Mucosa of gallbladder (tissue), 1 donor: ENCODE results near the gene UTP25. TPM values are rescaled to one million over a fixed set of nuclear protein-coding genes. Genes with fewer than 3 reads are reported as not detected.
"Not testable (repeated sequence)": the region's sequence is repeated elsewhere in the genome, so short reads cannot be mapped to it uniquely, and the experiment has no call there.

Experiments used
- DNase-seq: peaks from one replicate; pipeline ENCODE4 v3.0.0-alpha.2; 2020; ENCODE audit warnings: low spot score
- total RNA-seq: library from RNA; stranded (reverse); gene quantifications from one replicate; pipeline ENCODE4 v1.2.1, GENCODE V29; 2021
- donor health status: DM: no; HTN: no; CAD: no.

Gene UTP25, protein sequence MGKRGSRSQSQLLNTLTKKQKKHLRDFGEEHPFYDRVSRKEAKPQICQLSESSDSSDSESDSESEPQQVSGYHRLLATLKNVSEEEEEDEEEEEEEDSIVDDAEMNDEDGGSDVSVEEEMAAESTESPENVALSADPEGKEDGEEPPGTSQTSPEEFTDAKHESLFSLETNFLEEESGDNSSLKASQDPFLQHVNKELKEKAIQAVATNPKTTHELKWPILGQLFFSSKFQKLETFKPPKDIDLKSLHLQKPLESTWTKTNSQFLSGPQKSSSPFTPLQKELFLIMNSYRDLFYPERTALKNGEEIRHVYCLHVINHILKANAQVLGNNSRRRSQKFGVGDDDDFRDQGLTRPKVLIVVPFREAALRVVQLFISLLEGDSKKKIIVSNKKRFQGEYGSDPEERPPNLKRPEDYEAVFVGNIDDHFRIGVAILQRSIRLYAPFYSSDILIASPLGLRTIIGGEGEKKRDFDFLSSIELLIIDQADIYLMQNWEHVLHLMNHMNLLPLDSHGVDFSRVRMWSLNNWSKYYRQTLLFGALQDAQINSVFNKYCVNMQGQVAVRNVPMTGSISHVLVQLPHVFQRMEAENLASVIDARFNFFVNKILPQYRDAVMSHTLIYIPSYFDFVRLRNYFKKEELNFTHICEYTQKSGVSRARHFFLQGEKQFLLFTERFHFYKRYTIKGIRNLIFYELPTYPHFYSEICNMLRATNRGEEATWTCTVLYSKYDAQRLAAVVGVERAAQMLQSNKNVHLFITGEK
- total RNA-seq: 5.0 TPM

DNA sequence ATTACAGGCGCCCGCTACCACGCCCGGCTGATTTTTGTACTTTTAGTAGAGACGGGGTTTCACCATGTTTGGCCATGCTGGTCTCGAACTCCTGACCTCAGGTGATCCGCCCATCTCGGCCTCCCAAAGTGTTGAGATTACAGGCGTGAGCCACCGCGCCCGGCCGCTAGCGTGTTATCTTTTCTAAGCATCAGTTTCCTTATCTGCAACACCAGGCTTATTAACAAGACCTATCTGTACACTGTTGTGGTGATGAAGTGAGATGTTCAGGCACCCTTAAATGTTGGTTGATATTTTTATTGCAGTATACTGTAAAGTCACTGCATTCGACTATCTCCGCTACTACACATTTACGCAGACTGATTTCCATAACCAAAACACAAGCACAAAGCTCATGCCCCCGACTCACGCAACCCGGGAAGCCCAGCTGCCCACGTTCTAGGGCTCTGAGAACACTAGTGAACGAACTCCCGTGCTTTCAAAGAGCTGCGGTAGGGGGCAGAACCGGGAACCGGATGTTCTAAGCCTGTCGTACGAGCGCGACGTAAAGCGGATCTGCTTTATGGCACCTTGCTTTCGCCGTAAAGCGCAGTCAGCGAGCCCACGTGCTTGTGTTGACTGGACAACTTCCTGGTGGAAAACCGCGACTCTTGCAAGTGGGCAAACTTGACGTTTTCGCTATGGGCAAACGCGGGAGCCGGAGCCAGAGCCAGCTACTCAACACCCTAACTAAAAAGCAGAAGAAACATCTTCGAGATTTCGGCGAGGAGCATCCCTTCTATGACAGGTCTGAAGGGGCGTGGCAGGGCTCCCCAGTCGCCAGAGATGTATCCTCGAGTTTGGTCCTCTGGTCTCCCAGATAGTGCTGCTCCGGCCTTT, at the start of gene UTP25:
Gene UTP25 (plus strand): TSS at position 589 of the 879 bp plus-strand sequence. CDS start 92 bp downstream, at position 681.
- peak; percentile 97 for DNase-seq

DNA sequence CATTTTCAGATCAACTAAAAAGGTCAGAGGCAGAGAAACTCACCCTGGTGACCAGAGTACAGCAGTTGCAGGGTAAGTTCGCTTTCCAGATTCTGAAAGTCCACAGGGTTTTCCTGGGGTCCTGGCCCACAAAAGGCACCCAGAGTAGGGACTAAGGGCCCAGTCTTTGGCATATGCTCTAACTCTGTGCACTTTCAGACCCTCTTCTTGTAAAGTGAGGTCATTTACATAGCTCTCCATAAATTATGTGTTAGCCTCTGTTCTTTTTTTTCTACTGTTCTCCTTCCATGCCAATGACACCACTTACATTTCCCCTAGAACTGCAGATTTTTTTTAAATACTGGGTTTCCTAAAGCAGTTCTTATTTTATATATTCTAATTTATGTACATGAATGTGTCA, 49.7 kb upstream of the UTP25 start:
- no peak for DNase-seq

DNA sequence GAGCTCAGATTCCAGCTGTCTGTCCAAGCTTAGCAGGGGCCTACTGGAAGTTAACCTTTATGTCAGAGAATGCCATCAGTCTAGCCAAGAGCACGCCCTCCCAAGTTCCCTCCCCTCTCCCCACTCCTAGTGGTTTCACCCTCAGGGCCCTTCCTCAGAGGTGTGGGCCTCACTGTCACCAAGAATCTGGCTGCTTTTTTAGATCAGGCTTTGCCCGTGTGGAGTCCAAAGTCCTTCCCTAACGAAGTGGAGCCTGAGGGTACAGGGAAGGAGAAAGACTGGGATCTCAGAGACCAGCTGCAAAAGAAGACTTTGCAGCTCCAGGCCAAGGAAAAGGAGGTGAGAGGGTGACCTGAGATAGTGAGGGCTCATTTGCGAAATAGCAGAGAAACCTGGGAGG, 47.5 kb upstream of the UTP25 start:
- DNase-seq: no peak

DNA sequence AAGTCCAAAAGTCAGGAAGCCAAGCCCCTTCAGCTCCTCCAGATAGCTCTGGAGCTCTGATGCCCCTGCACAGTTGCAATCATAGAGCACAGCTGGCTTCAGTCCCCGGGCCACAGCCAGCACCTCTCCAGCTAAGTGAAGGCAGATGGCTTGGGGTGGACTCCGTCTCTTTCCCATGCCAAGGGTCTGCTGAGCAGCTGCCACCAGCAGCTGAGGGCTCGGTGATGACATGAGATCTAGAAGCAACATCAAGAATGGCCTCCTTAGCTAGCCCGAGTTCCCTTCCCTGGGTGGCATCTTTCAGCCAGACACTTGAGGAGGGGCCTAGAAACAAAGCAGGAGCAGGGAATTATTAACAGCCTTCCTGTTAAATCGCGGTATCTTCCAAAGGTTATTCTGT, 44.4 kb upstream of the UTP25 start:
- no peak for DNase-seq

DNA sequence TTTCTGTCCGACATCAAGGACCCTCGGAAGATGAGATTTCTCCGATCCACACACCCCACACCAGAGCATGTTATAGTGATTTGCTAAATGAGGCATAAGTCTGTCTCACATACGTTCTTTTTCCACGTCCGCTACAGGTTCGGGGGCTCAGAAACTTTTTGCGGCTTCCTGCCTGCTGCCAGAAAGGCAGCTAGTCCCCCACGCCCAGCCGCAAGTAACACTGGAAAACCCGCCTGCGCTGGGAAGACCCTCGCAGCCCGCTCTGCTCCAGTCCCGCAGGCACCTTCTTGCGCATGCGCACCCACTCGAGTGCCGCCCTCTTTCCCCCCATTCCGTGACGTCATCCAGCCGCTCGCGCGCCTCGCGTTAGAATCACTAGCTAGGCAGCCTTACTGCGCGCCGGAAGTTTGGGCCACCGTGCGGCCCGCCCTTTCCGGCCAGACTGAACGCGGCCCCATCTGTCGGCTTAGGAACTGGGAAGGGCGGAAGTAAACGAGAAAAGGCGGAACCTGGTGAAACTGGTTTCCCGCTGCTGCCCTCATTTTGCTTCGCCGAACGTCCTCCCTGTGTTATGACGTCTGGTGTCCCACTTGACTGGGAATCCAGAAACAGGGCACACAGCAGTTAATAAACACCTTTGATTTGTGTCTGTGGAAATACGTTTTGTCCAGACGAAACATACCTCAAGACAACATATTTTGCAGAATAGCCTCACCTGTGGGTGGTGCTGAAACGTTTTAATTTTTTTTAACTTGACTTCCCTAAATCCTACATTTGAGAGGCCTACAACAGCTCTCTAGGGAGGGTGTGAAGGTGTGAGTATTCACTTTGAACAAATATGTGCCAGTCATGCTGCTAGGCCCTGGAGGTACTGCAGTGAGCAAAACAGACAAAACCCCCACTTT, 43.3 kb upstream of the UTP25 start, which contains the start of gene C1orf74:
Gene C1orf74 (minus strand): TSS at position 295 of the 905 bp plus-strand sequence. CDS start 925 bp downstream, outside the sequence.
- DNase-seq: peak; percentile 99

DNA sequence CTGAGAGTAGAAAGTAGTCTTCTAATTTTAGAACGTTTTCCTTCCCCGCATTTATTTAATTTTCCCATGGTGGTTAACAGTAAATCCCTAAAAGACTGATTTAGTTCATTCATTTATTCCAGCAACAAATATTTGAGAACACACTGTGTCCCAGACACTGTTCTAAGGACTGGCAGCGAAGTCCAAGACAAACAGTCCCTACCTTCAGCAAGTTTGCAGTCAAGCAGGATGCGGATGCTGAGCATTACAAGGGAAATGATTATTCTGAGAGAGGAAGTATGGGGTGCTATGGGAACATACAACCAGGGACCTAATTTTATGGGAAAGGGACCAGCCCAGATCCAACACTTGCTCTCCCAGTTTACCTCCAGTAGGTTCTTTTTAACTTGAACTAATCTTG, 42.2 kb upstream of the UTP25 start:
- DNase-seq: no peak

DNA sequence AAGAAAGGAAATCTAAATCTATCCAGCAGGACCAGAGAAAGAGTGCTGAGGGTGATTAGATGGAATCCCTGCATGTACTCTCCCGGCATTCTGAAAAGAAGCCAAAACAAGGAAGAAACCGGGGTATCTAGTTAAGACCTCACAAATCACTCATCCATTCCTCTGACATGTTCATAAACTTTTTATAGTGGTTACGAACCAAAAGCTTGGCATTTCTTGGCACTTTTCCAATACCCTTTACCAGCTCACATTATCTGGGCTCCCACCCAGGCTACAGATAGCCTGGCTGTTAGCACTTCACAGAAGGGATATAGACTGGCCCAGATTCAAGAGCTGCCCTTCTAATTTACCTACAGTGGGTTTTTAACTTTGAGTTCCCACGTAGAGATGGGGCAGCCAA, 41.6 kb upstream of the UTP25 start:
- no peak for DNase-seq

DNA sequence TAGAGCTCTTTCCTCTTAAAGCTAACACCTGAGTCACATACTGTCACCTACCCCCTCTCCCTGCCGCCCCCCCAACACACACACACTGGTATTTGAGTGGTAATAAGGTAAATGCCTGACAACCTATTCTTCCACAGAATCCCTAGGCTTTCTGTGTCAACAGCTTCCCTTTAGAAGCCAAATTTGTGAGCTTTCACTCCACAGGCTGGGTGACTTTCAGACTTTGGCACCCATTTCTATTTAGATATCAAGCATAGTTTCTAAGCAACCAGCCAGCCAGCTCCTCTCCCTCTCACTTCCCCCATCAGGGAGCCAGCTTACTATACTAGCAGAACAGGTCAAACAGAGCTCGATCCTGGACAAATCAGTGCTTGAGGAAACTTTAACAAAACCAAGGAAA, 40.2 kb upstream of the UTP25 start:
- DNase-seq: peak; percentile 78

DNA sequence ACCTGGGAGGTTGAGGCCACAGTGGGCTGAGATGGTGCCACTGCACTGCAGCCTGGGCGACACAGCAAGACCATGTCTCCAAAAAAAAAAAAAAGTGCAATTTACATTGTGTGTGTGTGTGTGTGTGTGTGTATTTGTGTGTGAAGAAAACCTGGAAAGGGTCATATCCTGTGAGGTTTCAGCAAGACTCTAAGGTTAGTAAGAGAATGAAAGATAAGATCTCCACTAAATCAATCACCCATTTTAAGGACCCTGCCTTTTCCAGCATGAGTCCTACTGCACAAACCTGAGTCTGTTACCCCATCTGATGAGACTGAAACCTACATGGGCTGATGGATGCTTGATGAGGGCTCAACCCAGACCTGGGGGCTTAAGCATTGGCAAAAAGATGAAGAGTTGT, 38.5 kb upstream of the UTP25 start:
- no peak for DNase-seq

DNA sequence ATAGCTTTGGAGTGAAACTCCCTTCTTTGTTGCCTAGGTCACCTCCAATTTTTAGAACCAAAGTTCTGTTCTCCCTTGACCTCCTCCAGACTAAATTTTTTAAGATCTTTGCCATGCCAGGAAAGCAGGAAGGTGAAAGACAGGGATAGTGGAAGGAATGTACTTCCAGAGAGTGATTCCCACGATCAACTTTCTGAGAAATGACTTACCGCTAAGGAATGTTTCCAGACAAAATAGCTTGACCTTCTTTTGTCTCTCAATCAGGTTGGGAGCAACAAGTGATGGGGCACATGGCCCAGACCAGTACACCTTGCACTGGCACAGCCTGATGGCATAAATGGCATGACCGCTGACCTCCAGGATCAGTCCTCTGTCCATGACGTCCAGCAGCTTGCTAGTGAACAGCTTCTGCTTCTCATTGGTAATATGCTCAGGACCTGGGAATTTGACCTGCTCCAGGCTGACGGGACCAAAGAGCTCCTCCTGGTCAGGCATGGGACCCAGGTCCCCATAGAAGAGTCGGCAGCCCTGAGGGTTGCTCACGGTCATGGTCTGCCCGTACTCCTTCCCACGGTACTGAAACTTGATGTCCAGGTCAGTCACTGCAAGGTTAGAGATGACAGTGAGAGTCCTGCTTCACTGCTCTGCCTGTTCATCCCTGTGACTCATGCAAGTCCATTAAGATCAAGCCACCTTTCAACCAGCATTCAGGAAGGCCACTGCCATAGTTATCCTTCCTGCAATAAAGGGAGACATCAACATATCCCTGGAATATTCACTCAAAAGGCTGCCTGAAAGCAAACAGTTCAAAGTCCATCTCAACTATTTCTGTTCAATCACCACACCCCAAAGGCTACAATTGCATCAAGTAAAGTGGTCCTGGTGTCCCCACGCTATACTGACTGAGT, 37.2 kb upstream of the UTP25 start:
- peak; percentile 37 for DNase-seq

DNA sequence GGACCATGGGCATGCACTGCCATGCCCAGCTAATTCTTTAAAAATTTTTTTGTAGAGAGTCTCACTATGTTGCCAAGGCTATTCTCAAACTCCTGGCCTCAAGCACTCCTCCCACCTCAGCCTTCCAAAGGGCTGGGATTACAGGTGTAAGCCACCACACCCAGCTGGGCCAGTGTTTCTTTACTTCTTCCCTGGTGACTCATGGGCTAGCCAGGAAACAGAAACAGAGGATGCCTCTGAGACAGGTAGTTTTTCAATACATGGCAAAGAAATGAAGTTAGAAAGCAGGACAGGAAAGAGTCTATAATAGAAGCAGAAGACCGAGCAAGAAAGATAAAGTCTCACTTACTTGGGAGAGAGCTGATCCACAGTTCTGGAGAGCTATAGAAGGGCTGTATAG, 35.9 kb upstream of the UTP25 start:
- peak; percentile 37 for DNase-seq

DNA sequence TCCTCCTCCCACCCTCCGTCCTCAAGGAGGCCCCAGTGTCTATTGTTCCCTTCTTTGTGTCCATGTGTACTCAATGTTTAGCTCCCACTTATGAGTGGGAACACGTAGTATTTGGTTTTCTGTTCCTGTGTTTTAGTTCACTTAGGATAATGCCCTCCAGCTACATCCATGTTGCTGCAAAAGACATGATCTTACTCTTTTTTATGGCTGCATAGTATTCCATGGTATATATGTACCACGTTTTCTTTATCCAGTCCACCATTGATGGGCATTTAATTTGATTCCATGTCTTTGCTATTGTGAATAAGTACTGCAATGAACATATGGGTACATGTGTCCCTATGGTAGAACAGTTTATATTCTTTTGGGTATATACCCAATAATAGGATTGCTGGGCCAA, 34.1 kb upstream of the UTP25 start:
- DNase-seq: not testable (repeated sequence)

DNA sequence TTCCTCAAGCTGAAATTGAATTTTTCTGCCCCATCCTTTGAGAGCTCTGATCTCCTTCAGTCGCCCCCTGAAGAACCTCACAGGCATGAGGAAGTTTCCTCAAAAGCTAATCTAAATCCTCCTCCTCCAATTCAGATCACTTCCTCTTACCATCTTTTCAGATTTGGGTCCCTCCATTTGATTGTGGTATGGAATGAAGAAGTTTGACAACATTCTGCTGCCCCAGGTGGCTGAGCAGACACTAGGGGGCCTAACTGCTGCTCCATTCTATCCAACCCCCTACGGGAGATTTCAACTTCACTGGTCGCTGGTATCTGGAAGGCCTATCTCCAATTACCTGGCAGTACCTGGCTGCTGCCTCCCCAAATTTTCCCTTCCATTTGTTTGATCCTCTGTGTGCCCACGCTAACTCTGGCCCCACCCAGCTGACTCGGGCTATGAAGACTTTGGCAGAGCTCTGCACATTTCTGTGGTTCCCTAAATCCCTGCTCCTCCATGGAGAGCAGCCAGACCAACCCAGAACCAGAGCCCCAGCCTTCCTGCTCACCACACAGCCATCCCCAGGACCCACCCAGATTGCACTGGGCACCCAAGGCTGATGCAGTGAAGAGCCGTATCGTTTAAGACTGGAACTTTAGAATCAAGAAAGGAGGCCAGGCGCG, 29.7 kb upstream of the UTP25 start:
- DNase-seq: no peak

DNA sequence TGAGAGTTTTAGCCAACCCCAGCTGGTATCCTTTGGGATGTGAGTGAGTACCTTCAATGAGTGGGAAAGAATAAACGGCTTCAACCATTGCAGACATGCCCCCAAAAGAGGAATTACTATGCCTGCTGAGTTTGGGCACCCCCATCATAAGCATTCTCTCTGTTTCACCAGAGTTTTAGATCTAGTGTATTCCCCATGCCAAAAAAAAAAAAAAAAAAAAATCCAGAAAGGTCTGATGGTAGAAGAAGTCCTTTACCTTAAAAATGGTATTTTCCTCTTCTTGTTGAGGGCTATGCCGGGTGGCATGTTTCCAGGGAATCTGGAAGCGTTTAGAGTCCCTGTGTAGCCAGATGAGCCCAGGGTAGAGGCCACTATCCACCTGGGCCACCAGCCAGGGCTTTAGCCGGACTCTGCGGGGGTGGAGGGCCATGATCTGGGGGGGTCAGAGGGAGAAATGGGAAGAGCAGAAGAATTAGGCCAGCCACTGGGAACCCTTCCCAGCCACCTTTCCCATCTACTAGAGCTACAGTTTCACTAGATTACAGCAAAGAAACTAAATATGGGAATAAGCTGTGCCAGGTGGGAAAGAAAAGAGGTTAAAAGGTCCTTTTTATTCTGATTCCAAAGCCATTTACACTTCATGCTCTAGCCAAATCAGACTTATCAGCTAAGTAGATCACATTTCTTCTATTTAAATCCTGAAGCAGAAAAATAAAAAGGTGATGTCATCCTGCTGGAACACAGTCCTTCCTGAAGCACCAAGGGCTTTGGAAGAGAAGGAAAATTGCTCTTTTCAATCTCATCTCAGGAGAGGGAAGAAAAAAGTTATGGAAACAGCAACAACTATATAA, 26.6 kb upstream of the UTP25 start:
- no peak for DNase-seq

DNA sequence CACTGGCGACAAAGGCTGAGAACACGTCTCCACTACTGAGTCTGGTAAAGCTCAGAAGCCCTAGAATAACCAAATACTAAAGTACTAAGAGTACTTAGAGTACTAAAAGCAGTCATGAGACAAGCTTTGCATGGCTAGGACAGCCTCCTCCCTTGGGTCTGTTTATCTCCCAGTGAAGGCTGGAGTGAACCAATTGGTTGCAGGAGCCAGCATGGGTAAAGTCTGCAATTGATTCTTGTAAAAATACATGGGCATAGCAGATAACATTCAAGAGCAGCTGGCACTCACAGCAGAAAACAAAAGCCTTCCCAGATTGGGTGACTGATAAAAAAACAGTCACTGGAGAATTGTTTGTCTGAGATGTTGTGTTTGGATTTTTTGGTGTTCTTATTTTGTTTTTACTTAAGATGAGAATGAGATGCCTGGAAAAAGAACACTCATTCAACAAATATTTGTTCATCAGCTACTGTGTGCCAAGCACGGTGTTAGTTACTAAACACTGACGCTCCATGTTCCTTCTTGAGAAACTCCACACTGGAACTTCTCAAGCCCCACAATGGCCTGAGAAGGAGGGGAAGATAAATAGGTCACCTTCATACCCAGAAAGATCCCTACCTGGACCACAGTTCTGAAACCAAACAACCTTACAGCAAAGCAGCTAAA, 25.5 kb upstream of the UTP25 start:
- peak; percentile 80 for DNase-seq

DNA sequence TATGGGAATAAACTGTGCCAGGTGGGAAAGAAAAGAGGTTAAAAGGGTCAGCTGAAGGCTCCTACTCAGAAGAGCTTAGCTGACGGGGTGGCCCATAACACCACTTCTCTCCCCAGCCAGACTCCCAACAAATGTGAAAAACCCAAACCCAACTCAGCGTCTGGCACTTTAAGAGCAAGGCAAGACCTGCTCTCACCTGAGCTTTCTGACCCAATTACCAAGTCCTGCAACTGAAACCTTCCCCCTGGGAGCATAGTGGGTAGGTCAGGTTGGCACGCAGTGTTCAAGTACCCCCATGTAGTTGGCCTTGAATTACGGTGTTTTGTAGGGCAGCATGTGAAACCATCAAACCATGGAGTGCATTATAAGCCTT, 25.0 kb upstream of the UTP25 start:
- no peak for DNase-seq

DNA sequence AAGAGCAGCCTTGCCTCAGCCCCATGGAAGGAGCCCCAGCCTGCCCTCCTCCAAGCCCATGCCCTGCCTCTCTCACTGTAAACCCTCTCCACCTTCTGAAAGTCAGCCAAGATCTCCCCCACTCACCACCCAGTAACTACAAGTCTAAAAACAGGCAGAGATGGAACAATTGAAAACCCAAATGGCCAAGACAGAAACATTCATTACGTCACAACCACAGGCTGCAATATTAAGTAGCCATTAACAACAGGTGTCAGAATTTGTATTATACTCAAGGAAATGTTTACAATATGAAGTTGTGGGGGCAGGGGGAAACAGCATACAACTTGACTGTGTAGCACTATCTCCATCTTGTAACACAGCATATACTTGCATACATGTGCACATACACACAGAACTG, 24.2 kb upstream of the UTP25 start:
- DNase-seq: no peak

DNA sequence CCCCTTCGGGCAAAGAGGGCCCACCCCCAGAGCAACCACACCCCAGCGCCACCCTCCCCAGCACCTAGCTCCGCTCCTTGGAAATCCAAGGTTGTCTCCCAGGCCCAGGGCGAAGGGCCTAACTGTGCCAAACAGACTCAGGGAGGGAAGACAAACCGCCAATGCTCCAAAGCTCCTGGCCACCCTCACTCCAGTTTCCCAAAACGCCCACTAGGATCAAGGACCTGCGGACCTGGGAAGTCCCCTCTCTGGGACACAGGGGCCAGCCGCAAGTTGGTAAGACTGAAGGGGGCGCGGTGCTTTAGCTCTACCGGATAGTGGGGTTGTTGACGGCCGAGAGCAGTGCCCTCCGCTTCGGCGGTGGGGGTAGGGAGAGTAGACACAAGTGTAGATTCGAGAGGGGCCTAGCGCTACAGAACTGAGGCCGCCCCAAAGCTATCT, 22.4 kb upstream of the UTP25 start:
- DNase-seq: no peak
